IPS-18a (cell line): ENCODE data around the gene RYR2.

Experiments used
- H3K27ac ChIP-seq: one replicate; pipeline ENCODE4 v1.5.1; 2013; ENCODE audit warnings: low read length
- H3K27me3 ChIP-seq: one replicate; pipeline ENCODE4 v1.6.1; 2013; ENCODE audit warnings: mild to moderate bottlenecking, low read length; ENCODE audit not compliant: control insufficient read depth, insufficient read depth
- H3K36me3 ChIP-seq: one replicate; pipeline ENCODE4 v1.6.1; 2013; ENCODE audit warnings: low read depth, low read length; ENCODE audit not compliant: control insufficient read depth
- H3K4me1 ChIP-seq: one replicate; pipeline ENCODE4 v1.6.1; 2013; ENCODE audit warnings: low read depth, low read length; ENCODE audit not compliant: control insufficient read depth
- H3K4me3 ChIP-seq: one replicate; pipeline ENCODE4 v1.5.1; 2013; ENCODE audit warnings: low read length
- H3K9ac ChIP-seq: one replicate; pipeline ENCODE4 v1.6.1; 2013; ENCODE audit warnings: mild to moderate bottlenecking, low read length, moderate library complexity
- H3K9me3 ChIP-seq: one replicate; pipeline ENCODE4 v1.6.1; 2013; ENCODE audit warnings: low read depth, low read length; ENCODE audit not compliant: control insufficient read depth

RYR2 gene

GRCh38 chr1:237712082-237712481 lies 670.1 kb downstream of the RYR2 start:
- no peak overlapping the region for H3K27ac ChIP-seq
- no peak overlapping the region for H3K9ac ChIP-seq
- H3K36me3 ChIP-seq = no peaks in the 10 kb centered on the region
- no peaks in the 10 kb centered on the region for H3K4me1 ChIP-seq
- H3K4me3 ChIP-seq = no peak overlapping the region
- H3K9me3 ChIP-seq = no peaks in the 10 kb centered on the region
- no peaks in the 10 kb centered on the region for H3K27me3 ChIP-seq

- H3K9ac ChIP-seq = no peak overlapping the region
- no peaks in the 10 kb centered on the region for H3K36me3 ChIP-seq
- H3K4me1 ChIP-seq = no peaks in the 10 kb centered on the region
- H3K4me3 ChIP-seq = no peak overlapping the region
- H3K27me3 ChIP-seq = no peaks in the 10 kb centered on the region
- H3K27ac ChIP-seq = no peak overlapping the region
- no peaks in the 10 kb centered on the region for H3K9me3 ChIP-seq
Measured at GRCh38 chr1:237712586-237713157, 670.7 kb downstream of the RYR2 start.

GRCh38 chr1:237713916-237714315 lies 671.9 kb downstream of the RYR2 start:
- H3K27ac ChIP-seq = no peak overlapping the region
- no peak overlapping the region for H3K9ac ChIP-seq
- H3K4me1 ChIP-seq = no peaks in the 10 kb centered on the region
- no peaks in the 10 kb centered on the region for H3K36me3 ChIP-seq
- H3K4me3 ChIP-seq = no peak overlapping the region
- H3K9me3 ChIP-seq = no peaks in the 10 kb centered on the region
- no peaks in the 10 kb centered on the region for H3K27me3 ChIP-seq

GRCh38 chr1:237717106-237717505 lies 675.1 kb downstream of the RYR2 start:
- H3K4me3 ChIP-seq = no peak overlapping the region
- H3K9me3 ChIP-seq = no peaks in the 10 kb centered on the region
- no peak overlapping the region for H3K9ac ChIP-seq
- no peaks in the 10 kb centered on the region for H3K27me3 ChIP-seq
- no peaks in the 10 kb centered on the region for H3K36me3 ChIP-seq
- H3K4me1 ChIP-seq = no peaks in the 10 kb centered on the region
- no peak overlapping the region for H3K27ac ChIP-seq

GRCh38 chr1:237730826-237731350 lies 688.9 kb downstream of the RYR2 start:
- Histone ChIP-seq H3K27me3 (no peaks in the 10 kb centered on the region), H3K9me3 (no peaks in the 10 kb centered on the region), H3K4me3 (no peak overlapping the region), H3K27ac (no peak overlapping the region), H3K9ac (no peak overlapping the region), H3K36me3 (no peaks in the 10 kb centered on the region), H3K4me1 (no peaks in the 10 kb centered on the region)

GRCh38 chr1:237732657-237733056 lies 690.7 kb downstream of the RYR2 start:
- H3K4me3 ChIP-seq = no peak overlapping the region
- H3K27ac ChIP-seq = no peak overlapping the region
- no peaks in the 10 kb centered on the region for H3K9me3 ChIP-seq
- no peaks in the 10 kb centered on the region for H3K27me3 ChIP-seq
- peaks cover 7% of the 10 kb centered on the region for H3K4me1 ChIP-seq
- no peaks in the 10 kb centered on the region for H3K36me3 ChIP-seq
- no peak overlapping the region for H3K9ac ChIP-seq

- Histone ChIP-seq H3K36me3 (no peaks in the 10 kb centered on the region), H3K27ac (no peak overlapping the region), H3K9me3 (no peaks in the 10 kb centered on the region), H3K27me3 (no peaks in the 10 kb centered on the region), H3K9ac (no peak overlapping the region), H3K4me3 (no peak overlapping the region), H3K4me1 (peaks cover 11% of the 10 kb centered on the region)
Measured at GRCh38 chr1:237736372-237737029, 694.5 kb downstream of the RYR2 start.

- H3K4me1 ChIP-seq = peaks cover 11% of the 10 kb centered on the region
- no peak overlapping the region for H3K4me3 ChIP-seq
- no peak overlapping the region for H3K9ac ChIP-seq
- no peaks in the 10 kb centered on the region for H3K9me3 ChIP-seq
- no peak overlapping the region for H3K27ac ChIP-seq
- H3K36me3 ChIP-seq = no peaks in the 10 kb centered on the region
- no peaks in the 10 kb centered on the region for H3K27me3 ChIP-seq
Measured at GRCh38 chr1:237737448-237737847, 695.5 kb downstream of the RYR2 start.

- Histone ChIP-seq H3K27ac (no peak overlapping the region), H3K4me3 (no peak overlapping the region), H3K4me1 (peaks cover 11% of the 10 kb centered on the region), H3K36me3 (no peaks in the 10 kb centered on the region), H3K9me3 (no peaks in the 10 kb centered on the region), H3K9ac (no peak overlapping the region), H3K27me3 (no peaks in the 10 kb centered on the region)
Measured at GRCh38 chr1:237737938-237738610, 696.1 kb downstream of the RYR2 start.

GRCh38 chr1:237740846-237741245 lies 698.9 kb downstream of the RYR2 start:
- no peak overlapping the region for H3K9ac ChIP-seq
- H3K27ac ChIP-seq = no peak overlapping the region
- H3K4me3 ChIP-seq = no peak overlapping the region
- H3K4me1 ChIP-seq = peaks cover 11% of the 10 kb centered on the region
- H3K27me3 ChIP-seq = no peaks in the 10 kb centered on the region
- no peaks in the 10 kb centered on the region for H3K9me3 ChIP-seq
- no peaks in the 10 kb centered on the region for H3K36me3 ChIP-seq

GRCh38 chr1:237745545-237745944 lies 703.6 kb downstream of the RYR2 start:
- H3K9me3 ChIP-seq = no peaks in the 10 kb centered on the region
- peaks cover 4% of the 10 kb centered on the region for H3K4me1 ChIP-seq

More at GRCh38 chr1:237745545-237745944, 703.6 kb downstream of the RYR2 start:
- no peaks in the 10 kb centered on the region for H3K27me3 ChIP-seq
- no peaks in the 10 kb centered on the region for H3K36me3 ChIP-seq
- H3K27ac ChIP-seq = no peak overlapping the region
- H3K4me3 ChIP-seq = no peak overlapping the region
- H3K9ac ChIP-seq = no peak overlapping the region
